Stimulated activated memory B cell treated with anti-CD40 and anti-IgM and Interleukin-4, amounts not matched to agents 10 μg/mL and 1 μg/mL and 100 μg/mL, for 72 hours (primary cell): ENCODE data around the gene MAT2B.
"Not testable (repeated sequence)": the region's sequence is repeated elsewhere in the genome, so short reads cannot be mapped to it uniquely, and the experiment has no call there.

Experiments used
- ATAC-seq: fragments of 150-1000 bp; cut with Tn5 transposase; 2 replicates; pipeline ENCODE4 v1.10.0; 2021
- H3K27ac Mint-ChIP-seq: one replicate; pipeline ENCODE4 v1.8.0; 2022; ENCODE audit warnings: mild to moderate bottlenecking, mixed read lengths
- H3K27me3 Mint-ChIP-seq: one replicate; pipeline ENCODE4 v1.8.0; 2022; ENCODE audit warnings: mixed read lengths
- H3K36me3 Mint-ChIP-seq: one replicate; pipeline ENCODE4 v1.8.0; 2022; ENCODE audit warnings: mixed read lengths
- H3K4me1 Mint-ChIP-seq: one replicate; pipeline ENCODE4 v1.8.0; 2022; ENCODE audit warnings: mixed read lengths
- H3K4me3 Mint-ChIP-seq: one replicate; pipeline ENCODE4 v1.8.0; 2022; ENCODE audit warnings: mild to moderate bottlenecking, moderate library complexity, mixed read lengths
- H3K9me3 Mint-ChIP-seq: one replicate; pipeline ENCODE4 v1.8.0; 2022; ENCODE audit warnings: mixed read lengths

Gene MAT2B

GRCh38 chr5:163531272-163531671, 25.9 kb downstream of the MAT2B start:
- Mint-ChIP-seq H3K36me3 (no peaks in the 10 kb centered on the region), H3K27ac (no peak overlapping the region), H3K4me1 (no peaks in the 10 kb centered on the region), H3K27me3 (peaks cover 11% of the 10 kb centered on the region), H3K4me3 (no peak overlapping the region), H3K9me3 (no peaks in the 10 kb centered on the region)
- ATAC-seq = no peak

- Mint-ChIP-seq H3K9me3 (peaks cover 3% of the 10 kb centered on the region), H3K27ac (no peak overlapping the region), H3K36me3 (no peaks in the 10 kb centered on the region), H3K4me1 (no peaks in the 10 kb centered on the region), H3K27me3 (peaks cover 11% of the 10 kb centered on the region), H3K4me3 (no peak overlapping the region)
- ATAC-seq = no peak
Observed at GRCh38 chr5:163532171-163533084, 27.0 kb downstream of the MAT2B start.

GRCh38 chr5:163533223-163533622, 27.8 kb downstream of the MAT2B start:
- H3K27me3 Mint-ChIP-seq = peaks cover 11% of the 10 kb centered on the region
- H3K4me1 Mint-ChIP-seq = no peaks in the 10 kb centered on the region
- no peaks in the 10 kb centered on the region for H3K36me3 Mint-ChIP-seq
- H3K4me3 Mint-ChIP-seq = no peak overlapping the region
- H3K9me3 Mint-ChIP-seq = peaks cover 3% of the 10 kb centered on the region
- no peak for ATAC-seq
- no peak overlapping the region for H3K27ac Mint-ChIP-seq

DNA sequence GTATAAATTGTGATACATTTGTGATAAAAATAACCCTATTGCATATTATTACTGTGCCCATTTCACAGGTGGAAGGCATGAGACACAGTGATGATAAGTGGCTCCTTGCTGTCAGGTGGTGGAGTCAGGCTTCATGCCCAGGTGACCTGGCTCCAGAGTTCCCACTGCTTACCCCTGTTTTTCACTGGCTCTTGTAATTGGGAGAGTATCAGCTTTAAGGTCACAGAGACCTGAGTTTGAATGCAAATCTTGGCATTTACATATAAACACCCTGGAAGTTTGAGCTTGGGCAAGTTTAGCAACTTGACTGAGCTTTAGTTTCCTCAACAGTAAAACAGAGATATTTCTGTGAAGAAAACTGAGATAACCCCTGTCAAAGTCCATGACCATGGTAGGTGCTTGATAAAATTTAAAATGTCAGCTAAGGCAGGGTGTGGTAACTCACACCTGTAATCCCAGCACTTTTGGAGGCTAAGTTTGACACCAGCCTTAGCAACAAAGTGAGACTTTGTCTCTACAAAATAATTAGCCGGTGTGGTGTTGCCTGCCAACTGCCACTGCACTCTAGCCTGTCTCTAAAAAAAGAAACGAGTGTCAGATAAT, 29.2 kb downstream of the MAT2B start:
- H3K27ac Mint-ChIP-seq = no peak overlapping the region
- no peaks in the 10 kb centered on the region for H3K36me3 Mint-ChIP-seq
- ATAC-seq = no peak
- H3K27me3 Mint-ChIP-seq = peaks cover 11% of the 10 kb centered on the region
- H3K4me3 Mint-ChIP-seq = no peak overlapping the region
- H3K4me1 Mint-ChIP-seq = no peaks in the 10 kb centered on the region
- H3K9me3 Mint-ChIP-seq = peaks cover 3% of the 10 kb centered on the region

GRCh38 chr5:163535290-163535689, 29.9 kb downstream of the MAT2B start:
- no peak for ATAC-seq
- Mint-ChIP-seq H3K27ac (no peak overlapping the region), H3K4me1 (no peaks in the 10 kb centered on the region), H3K9me3 (peaks cover 3% of the 10 kb centered on the region), H3K4me3 (no peak overlapping the region), H3K27me3 (peaks cover 11% of the 10 kb centered on the region), H3K36me3 (no peaks in the 10 kb centered on the region)

GRCh38 chr5:163536442-163536841, 31.0 kb downstream of the MAT2B start:
- not testable (repeated sequence) for ATAC-seq, H3K4me1 Mint-ChIP-seq, H3K27ac Mint-ChIP-seq, H3K36me3 Mint-ChIP-seq, H3K9me3 Mint-ChIP-seq, H3K4me3 Mint-ChIP-seq
- peaks cover 11% of the 10 kb centered on the region for H3K27me3 Mint-ChIP-seq

DNA sequence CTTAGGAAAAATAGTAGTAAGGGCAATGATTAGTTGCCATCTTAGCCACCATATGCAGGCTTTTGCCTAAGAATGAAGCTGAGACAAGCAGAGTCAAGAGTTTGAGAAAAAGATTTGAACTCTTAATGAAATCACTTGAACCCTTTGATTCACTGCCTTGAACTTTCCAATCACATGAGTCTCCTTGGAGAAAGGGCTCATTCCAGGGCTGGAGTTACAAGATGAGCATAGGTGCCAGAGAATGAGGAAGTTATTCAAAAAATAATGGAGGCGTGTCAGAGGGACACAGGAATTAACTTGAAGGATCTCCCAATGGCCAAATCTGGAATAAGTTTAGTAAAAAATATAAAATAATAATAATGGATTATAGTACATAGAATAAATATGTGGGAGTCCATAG, 35.3 kb downstream of the MAT2B start:
- no peak overlapping the region for H3K4me3 Mint-ChIP-seq
- peaks cover 3% of the 10 kb centered on the region for H3K9me3 Mint-ChIP-seq
- H3K36me3 Mint-ChIP-seq = no peaks in the 10 kb centered on the region
- no peaks in the 10 kb centered on the region for H3K4me1 Mint-ChIP-seq
- H3K27me3 Mint-ChIP-seq = peaks cover 9% of the 10 kb centered on the region
- H3K27ac Mint-ChIP-seq = no peak overlapping the region
- no peak for ATAC-seq

- Mint-ChIP-seq H3K27ac (no peak overlapping the region), H3K36me3 (no peaks in the 10 kb centered on the region), H3K9me3 (no peaks in the 10 kb centered on the region), H3K4me3 (no peak overlapping the region), H3K4me1 (no peaks in the 10 kb centered on the region), H3K27me3 (peaks cover 19% of the 10 kb centered on the region)
- ATAC-seq = no peak
Observed at GRCh38 chr5:163542771-163543170, 37.4 kb downstream of the MAT2B start.

DNA sequence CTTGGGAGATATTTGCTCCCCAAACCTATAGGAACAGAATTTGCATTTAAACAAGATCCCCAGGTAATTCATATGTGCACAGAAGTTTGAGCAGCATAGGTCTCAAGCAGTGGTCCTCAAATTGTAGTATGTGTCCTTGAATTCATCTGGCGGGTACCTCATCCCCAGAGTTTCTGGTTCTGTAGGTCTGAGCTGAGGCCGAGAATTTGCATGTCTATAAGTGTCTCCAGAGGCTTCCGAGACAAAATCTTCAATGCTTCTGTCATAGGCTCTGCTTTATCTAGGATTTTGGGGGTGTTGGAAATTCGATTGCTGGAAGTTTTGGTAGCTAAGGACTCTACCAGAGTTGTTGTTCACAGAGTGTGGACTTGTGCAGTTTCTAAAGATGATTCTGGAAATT, 38.6 kb downstream of the MAT2B start:
- Mint-ChIP-seq H3K4me3 (no peak overlapping the region), H3K4me1 (no peaks in the 10 kb centered on the region), H3K27ac (no peak overlapping the region), H3K27me3 (peaks cover 19% of the 10 kb centered on the region), H3K36me3 (no peaks in the 10 kb centered on the region), H3K9me3 (no peaks in the 10 kb centered on the region)
- no peak for ATAC-seq

DNA sequence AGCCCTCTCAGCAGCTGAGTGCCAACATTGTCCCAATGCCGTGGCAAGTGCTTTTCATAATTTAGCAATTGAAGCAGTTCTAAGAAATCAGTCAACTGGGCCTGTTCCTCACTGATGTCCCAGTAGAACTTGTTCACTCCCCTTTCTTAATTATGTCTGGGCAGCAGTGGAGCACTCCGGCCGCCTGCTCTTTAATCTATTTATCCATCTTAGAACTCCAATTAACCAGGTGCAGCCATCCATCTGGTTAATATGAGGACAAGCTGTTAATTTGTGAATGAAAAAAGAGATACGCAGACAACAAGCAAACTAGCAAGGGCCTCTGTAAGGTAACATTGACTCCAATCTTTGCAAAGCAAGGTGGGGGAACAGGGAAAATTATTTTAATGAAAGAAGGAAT, 39.4 kb downstream of the MAT2B start:
- peaks cover 19% of the 10 kb centered on the region for H3K27me3 Mint-ChIP-seq
- ATAC-seq = no peak
- H3K4me1 Mint-ChIP-seq = no peaks in the 10 kb centered on the region
- H3K9me3 Mint-ChIP-seq = no peaks in the 10 kb centered on the region
- no peak overlapping the region for H3K4me3 Mint-ChIP-seq
- H3K27ac Mint-ChIP-seq = no peak overlapping the region
- no peaks in the 10 kb centered on the region for H3K36me3 Mint-ChIP-seq

DNA sequence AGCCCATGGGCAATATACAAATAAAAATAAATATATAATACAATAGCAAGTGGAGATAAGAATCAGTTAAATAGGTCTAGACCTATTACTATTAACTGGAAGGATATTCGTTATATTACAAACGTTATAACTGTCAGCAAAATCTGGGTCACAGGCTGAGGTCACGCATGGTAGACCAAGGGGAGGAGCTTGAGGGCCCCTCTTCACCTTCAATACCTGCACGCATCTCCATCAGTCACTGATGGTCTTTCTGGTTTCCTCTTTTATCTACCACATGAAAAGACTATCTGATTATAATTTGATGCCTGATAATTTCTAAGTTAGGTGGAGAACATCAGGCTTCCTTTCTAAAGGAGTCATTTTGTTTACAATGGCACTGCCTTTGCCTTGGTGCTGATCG, 43.2 kb downstream of the MAT2B start:
- Mint-ChIP-seq H3K36me3 (no peaks in the 10 kb centered on the region), H3K27ac (no peak overlapping the region), H3K9me3 (no peaks in the 10 kb centered on the region), H3K4me3 (no peak overlapping the region), H3K4me1 (no peaks in the 10 kb centered on the region), H3K27me3 (peaks cover 19% of the 10 kb centered on the region)
- ATAC-seq = no peak

DNA sequence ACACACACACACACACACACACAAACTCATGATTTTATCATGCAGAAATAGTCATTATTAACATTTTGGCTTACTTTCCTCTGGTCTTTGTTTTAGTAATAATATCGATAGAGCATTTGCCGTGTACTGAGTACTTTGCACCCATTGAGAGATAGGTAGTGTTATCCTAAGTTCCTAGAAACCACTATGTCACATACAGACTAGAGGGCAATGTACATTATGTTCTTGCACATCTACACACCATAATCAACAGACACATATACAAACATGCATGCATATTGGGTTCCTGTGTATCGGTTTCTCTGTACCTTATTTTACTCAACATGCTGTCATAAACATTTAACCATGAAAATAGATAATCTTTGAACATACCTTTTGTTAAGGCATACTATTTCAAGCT, 45.7 kb downstream of the MAT2B start:
- no peaks in the 10 kb centered on the region for H3K36me3 Mint-ChIP-seq
- H3K27me3 Mint-ChIP-seq = peaks cover 27% of the 10 kb centered on the region
- no peak overlapping the region for H3K27ac Mint-ChIP-seq

GRCh38 chr5:163552536-163552935, 47.1 kb downstream of the MAT2B start:
- Mint-ChIP-seq H3K27me3 (peaks cover 25% of the 10 kb centered on the region), H3K36me3 (no peaks in the 10 kb centered on the region), H3K27ac (no peak overlapping the region), H3K4me1 (no peaks in the 10 kb centered on the region), H3K9me3 (peaks cover 3% of the 10 kb centered on the region), H3K4me3 (no peak overlapping the region)
- no peak for ATAC-seq

More for the DNA sequence above, 45.7 kb downstream of the MAT2B start:
- no peaks in the 10 kb centered on the region for H3K9me3 Mint-ChIP-seq
- H3K4me3 Mint-ChIP-seq = no peak overlapping the region
- H3K4me1 Mint-ChIP-seq = no peaks in the 10 kb centered on the region
- no peak for ATAC-seq

GRCh38 chr5:163561339-163561738, 55.9 kb downstream of the MAT2B start:
- peaks cover 17% of the 10 kb centered on the region for H3K4me1 Mint-ChIP-seq
- peaks cover 3% of the 10 kb centered on the region for H3K9me3 Mint-ChIP-seq
- no peak overlapping the region for H3K4me3 Mint-ChIP-seq
- H3K27me3 Mint-ChIP-seq = peaks cover 26% of the 10 kb centered on the region
- no peak overlapping the region for H3K27ac Mint-ChIP-seq
- ATAC-seq = no peak
- no peaks in the 10 kb centered on the region for H3K36me3 Mint-ChIP-seq

DNA sequence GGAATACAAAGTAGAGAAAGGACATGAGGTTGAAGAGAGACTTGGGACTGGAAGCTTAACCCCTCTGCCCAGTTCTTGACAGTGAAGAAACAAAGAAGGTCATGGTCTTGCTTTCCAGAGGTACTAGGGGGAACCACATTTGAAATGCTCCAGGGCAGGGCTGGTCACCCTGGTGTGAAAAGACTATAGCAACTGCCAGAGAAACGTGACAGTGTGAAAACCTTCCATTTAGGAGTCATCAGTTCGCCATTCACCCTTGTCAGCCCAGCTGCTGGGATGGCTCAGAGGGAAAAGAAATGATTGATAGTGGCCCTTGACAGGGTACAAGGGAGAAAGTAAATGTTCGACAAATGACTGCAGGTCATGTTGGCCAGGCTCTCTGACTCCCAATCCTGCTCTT, 56.7 kb downstream of the MAT2B start:
- H3K9me3 Mint-ChIP-seq = no peaks in the 10 kb centered on the region
- H3K27ac Mint-ChIP-seq = no peak overlapping the region
- H3K4me3 Mint-ChIP-seq = no peak overlapping the region
- no peaks in the 10 kb centered on the region for H3K36me3 Mint-ChIP-seq
- peaks cover 28% of the 10 kb centered on the region for H3K27me3 Mint-ChIP-seq
- peaks cover 23% of the 10 kb centered on the region for H3K4me1 Mint-ChIP-seq
- ATAC-seq = no peak

DNA sequence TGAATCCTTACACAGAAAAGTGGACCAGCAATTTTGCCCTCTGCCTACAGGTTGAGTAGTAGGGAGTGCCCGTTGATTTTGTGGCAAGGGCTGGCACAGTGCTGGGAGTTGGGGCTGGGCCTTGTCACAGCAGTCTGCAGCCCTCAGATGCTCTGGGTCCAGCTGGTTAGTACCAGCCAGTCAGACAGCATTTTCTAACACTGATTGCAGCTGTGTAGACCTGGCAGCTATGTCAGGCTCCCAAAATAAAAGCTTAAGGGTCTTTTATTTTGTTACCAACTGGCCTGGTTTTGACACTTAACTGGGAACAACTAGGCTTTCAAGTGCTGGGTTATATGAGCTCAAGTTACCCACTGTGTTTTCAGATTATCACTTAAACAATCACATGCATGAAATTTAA, 57.7 kb downstream of the MAT2B start:
- Mint-ChIP-seq H3K4me1 (peaks cover 23% of the 10 kb centered on the region), H3K27ac (no peak overlapping the region), H3K27me3 (peaks cover 38% of the 10 kb centered on the region), H3K36me3 (no peaks in the 10 kb centered on the region), H3K4me3 (no peak overlapping the region), H3K9me3 (no peaks in the 10 kb centered on the region)
- ATAC-seq = no peak
